ENCODE data around the gene TSPAN15.

TSPAN15 gene

DNA sequence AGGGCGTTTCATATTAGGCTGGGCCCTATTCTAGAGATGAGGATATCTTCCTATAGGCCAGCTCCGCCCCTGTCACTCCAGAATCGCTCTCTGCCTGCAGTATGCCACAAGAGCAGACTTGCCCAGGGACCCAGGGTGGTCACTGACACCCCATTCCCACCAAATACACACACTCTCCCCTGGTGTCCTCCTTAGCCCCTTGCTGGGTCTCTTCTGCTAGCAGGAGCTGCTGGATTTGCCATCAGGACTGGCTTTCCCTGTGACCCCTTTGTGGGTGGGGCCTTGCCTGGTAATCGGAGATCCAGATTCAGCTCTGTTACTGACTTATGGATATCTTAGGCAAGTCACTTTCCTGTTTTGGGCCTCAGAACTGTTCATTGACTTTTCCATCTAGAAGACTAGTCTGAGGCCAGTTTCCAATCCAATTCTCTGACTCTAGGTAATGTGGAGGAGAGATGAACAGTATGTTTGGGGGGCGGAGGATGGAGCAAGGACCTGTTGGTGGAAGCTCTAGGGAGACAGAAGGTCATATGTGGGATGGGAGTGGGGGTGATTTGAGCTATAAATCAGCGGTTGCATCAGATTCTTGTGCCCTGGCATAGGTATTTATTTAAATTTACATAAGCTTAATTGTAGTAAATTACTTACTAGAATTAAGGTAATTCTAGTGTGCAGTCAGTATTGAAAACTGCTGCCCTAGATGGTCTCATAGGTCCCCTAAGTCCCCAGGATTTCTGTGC, 1.6 kb downstream of the TSPAN15 start:
- H3K4me2 ChIP-seq (ENCODE audit: low read length): no peak overlapping the region
- no peaks in the 10 kb centered on the region for H3K36me3 ChIP-seq (ENCODE audit: insufficient read depth, low read length)
- no peak overlapping the region for H3K9ac ChIP-seq (ENCODE audit: low read depth, low read length)
- H3K4me3 ChIP-seq (ENCODE audit: low read length): no peak overlapping the region
- H3K4me1 ChIP-seq (ENCODE audit: control insufficient read depth, insufficient read depth, low read length): peaks cover 23% of the 10 kb centered on the region
- no peaks in the 10 kb centered on the region for H3K9me3 ChIP-seq (replicated peaks; ENCODE audit: low read length)
- H3K27me3 ChIP-seq (ENCODE audit: control insufficient read depth, insufficient read depth, low read length): peaks cover 5% of the 10 kb centered on the region

DNA sequence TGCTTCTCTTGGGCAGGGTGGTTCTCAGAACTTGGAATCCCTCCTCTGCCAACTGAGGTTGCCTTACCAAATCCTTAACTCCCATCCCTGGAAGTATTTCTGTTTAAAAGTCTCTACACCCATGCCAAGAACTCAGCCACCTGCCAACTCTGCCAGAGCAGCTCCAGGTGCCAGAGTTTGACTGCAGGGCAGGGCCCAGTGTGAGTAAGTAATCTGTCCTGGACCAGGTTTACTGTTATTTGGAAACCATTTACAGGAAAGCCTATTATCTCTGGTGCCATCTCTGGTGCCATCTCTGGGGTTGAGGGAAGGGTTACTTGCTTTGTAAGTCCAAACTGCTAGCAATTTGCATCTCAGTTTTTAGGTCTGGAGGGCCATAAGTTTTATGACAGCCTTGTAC, 2.5 kb downstream of the TSPAN15 start:
- no peak overlapping the region for H3K4me3 ChIP-seq (ENCODE audit: low read length)
- H3K27me3 ChIP-seq (ENCODE audit: control insufficient read depth, insufficient read depth, low read length): peaks cover 5% of the 10 kb centered on the region
- peaks cover 30% of the 10 kb centered on the region for H3K4me1 ChIP-seq (ENCODE audit: control insufficient read depth, insufficient read depth, low read length)
- no peaks in the 10 kb centered on the region for H3K9me3 ChIP-seq (replicated peaks; ENCODE audit: low read length)
- H3K4me2 ChIP-seq (ENCODE audit: low read length): no peak overlapping the region
- H3K9ac ChIP-seq (ENCODE audit: low read depth, low read length): no peak overlapping the region
- no peaks in the 10 kb centered on the region for H3K36me3 ChIP-seq (ENCODE audit: insufficient read depth, low read length)

DNA sequence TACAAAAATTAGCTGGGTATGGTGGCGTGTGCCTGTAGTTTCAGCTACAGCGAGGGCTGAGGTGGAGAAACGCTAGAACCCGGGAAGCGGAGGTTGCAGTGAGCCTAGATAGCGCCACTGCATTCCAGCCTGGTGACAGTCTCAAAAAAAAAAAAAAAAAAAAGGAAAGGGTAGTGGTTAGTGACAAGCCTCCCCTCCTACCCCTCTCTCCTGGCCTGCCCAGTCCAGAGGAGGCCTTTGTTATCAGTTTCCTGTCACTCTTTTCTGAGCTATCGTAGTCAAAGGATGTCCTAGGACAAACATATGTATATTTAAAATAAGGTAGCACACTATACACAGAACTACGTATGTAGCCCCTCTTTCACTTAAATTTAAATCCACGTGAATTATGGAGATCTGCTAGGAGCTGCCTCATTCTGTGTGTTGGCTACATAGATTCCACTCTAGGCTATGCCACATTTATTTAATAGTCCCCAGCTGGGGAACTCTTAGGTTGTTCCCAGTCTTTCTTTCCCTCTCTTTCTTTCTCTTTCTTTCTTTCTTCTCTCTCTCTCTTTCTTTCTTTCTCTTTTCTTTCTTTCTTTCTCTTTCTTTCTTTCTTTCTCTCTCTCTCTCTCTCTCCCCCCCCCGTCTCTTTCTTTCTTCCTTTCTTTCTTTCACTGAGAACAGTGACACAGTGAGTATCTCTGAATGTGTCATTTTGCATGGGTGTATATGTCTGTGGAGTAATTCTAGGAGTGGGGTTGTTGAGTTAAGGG, 3.9 kb downstream of the TSPAN15 start:
- peaks cover 5% of the 10 kb centered on the region for H3K27me3 ChIP-seq (ENCODE audit: control insufficient read depth, insufficient read depth, low read length)
- H3K9ac ChIP-seq (ENCODE audit: low read depth, low read length): no peak overlapping the region
- H3K4me2 ChIP-seq (ENCODE audit: low read length): no peak overlapping the region
- H3K9me3 ChIP-seq (replicated peaks; ENCODE audit: low read length): no peaks in the 10 kb centered on the region
- H3K4me3 ChIP-seq (ENCODE audit: low read length): no peak overlapping the region
- no peaks in the 10 kb centered on the region for H3K36me3 ChIP-seq (ENCODE audit: insufficient read depth, low read length)
- peaks cover 21% of the 10 kb centered on the region for H3K4me1 ChIP-seq (ENCODE audit: control insufficient read depth, insufficient read depth, low read length)

DNA sequence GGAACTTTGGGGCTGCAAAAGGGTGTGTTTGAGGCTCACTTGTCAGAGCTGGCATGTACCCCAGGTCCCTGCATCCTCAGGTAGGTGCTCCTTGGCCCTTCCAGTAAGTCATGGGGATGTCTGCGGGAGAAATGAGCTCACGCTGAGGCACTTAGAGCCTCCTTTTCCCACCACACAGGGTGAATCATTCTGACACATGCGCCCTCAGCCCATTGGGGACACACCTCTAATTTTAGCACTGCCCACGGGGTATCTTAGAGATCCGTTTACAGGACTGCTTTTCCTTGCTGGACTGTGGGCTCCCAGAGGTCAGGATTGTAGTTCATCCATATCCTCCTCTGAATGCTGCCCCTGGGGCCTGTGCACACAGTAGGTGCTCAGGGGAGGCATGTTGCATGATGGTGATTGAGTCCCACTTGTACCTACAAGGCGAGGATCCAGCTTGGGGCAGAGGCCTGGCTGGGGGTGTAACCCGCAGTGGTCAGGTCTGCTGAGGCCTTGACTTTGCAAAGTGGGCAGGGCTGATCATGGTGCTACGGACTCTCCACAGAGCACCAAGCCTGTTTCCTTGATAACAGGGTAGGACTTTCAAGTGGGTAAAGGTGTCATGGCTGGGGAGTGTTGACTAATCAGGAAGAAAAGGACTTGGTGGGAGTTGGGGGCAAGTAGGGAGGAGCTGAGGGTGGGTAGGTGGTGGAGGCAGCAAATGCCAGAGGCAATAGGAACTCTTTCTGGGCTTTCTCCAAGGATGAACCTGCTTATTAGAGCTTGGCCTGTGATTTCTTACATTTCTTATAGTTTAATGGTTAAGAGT, 5.8 kb downstream of the TSPAN15 start:
- Histone ChIP-seq H3K4me3 (ENCODE audit: low read length) (no peak overlapping the region), H3K4me1 (ENCODE audit: control insufficient read depth, insufficient read depth, low read length) (peaks cover 16% of the 10 kb centered on the region), H3K9me3 (replicated peaks; ENCODE audit: low read length) (no peaks in the 10 kb centered on the region), H3K9ac (ENCODE audit: low read depth, low read length) (no peak overlapping the region), H3K4me2 (ENCODE audit: low read length) (no peak overlapping the region), H3K36me3 (ENCODE audit: insufficient read depth, low read length) (no peaks in the 10 kb centered on the region), H3K27me3 (ENCODE audit: control insufficient read depth, insufficient read depth, low read length) (no peaks in the 10 kb centered on the region)

DNA sequence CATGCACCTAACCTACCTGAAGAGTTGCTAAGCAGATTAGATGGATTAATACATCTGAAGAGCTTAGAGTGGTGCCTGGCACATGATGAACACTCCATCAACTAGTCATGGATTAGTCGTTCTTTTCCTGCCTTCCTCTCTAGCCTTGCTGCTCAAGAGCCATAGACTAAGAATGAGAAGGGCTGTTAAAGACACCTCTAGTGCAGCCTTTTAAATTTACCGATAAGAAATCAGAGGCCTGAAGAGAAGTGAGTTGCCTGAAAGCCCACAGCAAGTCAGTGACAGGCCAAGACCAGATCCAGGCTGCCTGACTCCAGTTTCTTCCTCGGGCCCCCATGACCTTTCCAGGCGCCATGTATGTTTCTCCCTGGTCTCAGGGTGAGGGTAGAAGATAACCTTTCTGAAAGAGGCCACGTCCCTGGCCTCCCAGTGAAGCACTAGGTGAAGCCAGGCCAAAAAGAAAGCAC, 6.5 kb downstream of the TSPAN15 start:
- Histone ChIP-seq H3K27me3 (ENCODE audit: control insufficient read depth, insufficient read depth, low read length) (no peaks in the 10 kb centered on the region), H3K4me1 (ENCODE audit: control insufficient read depth, insufficient read depth, low read length) (peaks cover 16% of the 10 kb centered on the region), H3K36me3 (ENCODE audit: insufficient read depth, low read length) (no peaks in the 10 kb centered on the region), H3K9ac (ENCODE audit: low read depth, low read length) (no peak overlapping the region), H3K9me3 (replicated peaks; ENCODE audit: low read length) (no peaks in the 10 kb centered on the region), H3K4me3 (ENCODE audit: low read length) (no peak overlapping the region), H3K4me2 (ENCODE audit: low read length) (no peak overlapping the region)

DNA sequence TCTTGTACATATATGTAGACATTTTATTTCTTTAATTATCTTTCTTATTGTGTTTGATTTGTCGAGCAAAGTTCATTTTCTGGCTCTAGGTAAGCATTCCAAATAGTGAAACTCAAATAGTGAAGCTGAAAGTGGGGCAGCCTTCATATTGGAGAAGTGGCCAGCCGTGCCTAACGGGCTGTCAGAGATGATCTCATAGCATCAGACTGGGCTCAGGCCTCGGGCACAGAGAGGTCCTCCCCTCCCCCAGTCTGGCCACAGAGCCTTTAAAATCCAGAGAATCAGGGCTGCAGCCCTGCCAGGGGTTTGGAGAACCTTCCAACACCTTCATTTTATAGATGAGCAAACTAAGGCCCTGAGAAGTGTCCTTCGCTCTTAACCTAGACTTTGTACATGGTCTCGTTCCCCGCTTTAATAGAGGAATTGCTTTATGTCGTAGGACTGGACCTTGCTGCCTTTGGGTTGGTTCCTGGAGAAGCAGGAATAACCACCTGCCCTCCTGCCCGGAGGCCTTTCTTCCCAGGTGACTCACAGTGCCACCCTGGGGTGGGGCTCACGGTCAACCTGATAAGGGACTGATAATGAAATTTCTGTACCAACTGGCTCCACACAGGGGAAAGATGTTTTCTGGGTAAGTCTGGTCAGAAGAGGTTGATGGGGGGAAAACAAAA, 7.3 kb downstream of the TSPAN15 start:
- H3K9ac ChIP-seq (ENCODE audit: low read depth, low read length): no peak overlapping the region
- no peak overlapping the region for H3K4me2 ChIP-seq (ENCODE audit: low read length)
- peaks cover 16% of the 10 kb centered on the region for H3K4me1 ChIP-seq (ENCODE audit: control insufficient read depth, insufficient read depth, low read length)

DNA sequence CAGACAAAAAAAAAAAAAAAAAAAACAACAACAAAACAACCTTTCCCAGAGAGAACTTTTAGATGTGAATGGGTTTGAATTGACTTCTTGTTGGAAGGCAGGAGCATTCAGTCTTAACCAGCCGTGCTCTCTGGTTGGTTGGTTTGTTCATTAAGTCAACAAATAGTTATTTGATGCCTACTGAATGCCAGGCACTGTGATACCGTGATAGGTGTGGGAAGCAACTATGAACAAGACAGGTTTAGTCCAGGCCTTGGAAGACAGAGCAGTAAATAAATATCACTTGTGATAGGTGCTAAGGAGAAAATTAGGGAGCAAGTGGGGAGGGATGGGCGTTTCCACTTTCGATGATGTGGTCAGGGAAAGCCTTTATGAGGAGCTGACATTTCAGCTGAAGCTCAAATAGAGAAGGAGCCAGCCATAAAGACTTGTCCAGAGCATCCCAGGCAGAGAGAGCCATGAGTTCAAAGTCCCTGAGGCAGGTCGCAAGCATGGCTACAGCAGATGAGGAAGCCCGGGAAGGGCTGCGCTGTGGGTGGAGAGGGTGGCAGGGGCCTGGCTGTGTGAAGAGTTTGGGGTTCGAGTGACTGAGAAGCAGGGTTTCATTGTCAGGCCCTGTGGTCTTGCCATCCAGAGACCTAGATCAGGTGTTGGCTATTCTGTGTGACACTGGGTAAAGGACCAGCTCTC, 8.0 kb downstream of the TSPAN15 start:
- Histone ChIP-seq H3K27me3 (ENCODE audit: control insufficient read depth, insufficient read depth, low read length) (no peaks in the 10 kb centered on the region), H3K4me2 (ENCODE audit: low read length) (no peak overlapping the region), H3K9me3 (replicated peaks; ENCODE audit: low read length) (no peaks in the 10 kb centered on the region)

More for the DNA sequence above, 7.3 kb downstream of the TSPAN15 start:
- Histone ChIP-seq H3K27me3 (ENCODE audit: control insufficient read depth, insufficient read depth, low read length) (no peaks in the 10 kb centered on the region), H3K9me3 (replicated peaks; ENCODE audit: low read length) (no peaks in the 10 kb centered on the region), H3K36me3 (ENCODE audit: insufficient read depth, low read length) (no peaks in the 10 kb centered on the region), H3K4me3 (ENCODE audit: low read length) (no peak overlapping the region)

DNA sequence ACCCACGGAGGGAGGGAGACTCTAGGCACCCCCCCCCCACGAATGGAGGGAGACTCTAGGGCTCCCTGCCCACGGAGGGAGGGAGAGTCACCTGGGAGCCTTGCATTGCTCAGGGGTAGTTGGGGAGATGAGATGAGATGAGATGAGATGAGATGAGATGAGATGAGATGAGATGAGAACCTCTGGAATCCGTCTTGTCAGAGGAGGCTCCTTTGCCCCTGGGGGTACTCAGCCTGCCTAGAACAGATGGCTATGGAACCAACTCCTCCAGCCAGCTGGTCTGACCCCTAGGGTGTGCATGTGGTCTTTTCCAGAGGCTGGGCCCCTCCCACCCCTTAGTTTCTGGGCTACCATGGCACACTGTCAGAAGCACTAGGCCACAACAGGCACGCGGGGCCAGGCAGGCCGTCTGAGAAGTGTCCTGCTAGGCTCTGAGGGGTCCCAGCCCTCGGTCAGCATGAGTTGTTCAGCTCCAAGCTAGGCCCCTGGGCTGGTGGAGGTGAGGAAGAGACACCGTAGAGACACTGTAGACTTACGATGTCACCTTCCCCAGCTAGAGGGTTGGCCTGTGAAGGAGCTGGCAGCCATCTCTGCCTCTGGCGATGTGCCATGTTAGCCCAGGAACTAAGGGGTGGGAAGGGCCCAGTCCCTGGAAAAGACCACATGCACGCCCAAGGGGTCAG, 8.8 kb downstream of the TSPAN15 start:
- Histone ChIP-seq H3K4me1 (ENCODE audit: control insufficient read depth, insufficient read depth, low read length) (peaks cover 24% of the 10 kb centered on the region), H3K27me3 (ENCODE audit: control insufficient read depth, insufficient read depth, low read length) (no peaks in the 10 kb centered on the region), H3K9ac (ENCODE audit: low read depth, low read length) (no peak overlapping the region), H3K9me3 (replicated peaks; ENCODE audit: low read length) (no peaks in the 10 kb centered on the region), H3K4me3 (ENCODE audit: low read length) (no peak overlapping the region), H3K4me2 (ENCODE audit: low read length) (no peak overlapping the region), H3K36me3 (ENCODE audit: insufficient read depth, low read length) (no peaks in the 10 kb centered on the region)

More for the DNA sequence above, 8.0 kb downstream of the TSPAN15 start:
- H3K36me3 ChIP-seq (ENCODE audit: insufficient read depth, low read length): no peaks in the 10 kb centered on the region
- H3K4me3 ChIP-seq (ENCODE audit: low read length): no peak overlapping the region
- H3K4me1 ChIP-seq (ENCODE audit: control insufficient read depth, insufficient read depth, low read length): peaks cover 16% of the 10 kb centered on the region
- no peak overlapping the region for H3K9ac ChIP-seq (ENCODE audit: low read depth, low read length)

DNA sequence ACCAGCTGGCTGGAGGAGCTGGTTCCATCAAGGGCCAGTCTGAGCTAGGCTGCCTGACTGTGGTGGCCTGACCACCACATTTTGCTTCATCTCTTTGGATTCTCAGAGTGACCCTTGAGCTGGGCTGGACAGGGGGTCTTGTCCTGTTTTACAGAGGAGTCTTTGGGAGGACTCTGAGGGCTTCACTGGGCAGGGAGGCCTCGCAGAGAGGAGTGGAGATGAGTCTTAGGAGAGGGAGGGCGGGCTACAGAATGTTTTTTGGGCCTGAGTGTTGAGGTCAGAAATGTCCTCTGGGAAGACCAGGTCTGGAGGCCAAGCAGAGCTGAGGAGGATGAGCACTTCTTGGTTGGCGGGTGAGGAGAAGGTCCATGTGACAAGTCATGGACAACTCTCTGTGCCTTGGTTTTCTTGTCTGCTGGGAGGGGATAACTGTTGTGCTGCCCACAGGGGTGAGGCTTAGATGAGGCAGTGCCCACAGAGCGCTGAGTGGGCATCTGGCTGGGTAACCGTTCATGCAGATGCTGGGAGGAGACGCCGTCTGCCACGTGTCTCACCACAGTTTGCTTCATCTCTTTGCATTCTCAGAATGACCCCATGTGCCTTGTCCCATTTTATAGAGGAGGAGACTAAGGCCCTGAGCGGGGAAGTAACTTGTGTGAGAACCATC, 9.4 kb downstream of the TSPAN15 start:
- no peak overlapping the region for H3K9ac ChIP-seq (ENCODE audit: low read depth, low read length)
- no peak overlapping the region for H3K4me2 ChIP-seq (ENCODE audit: low read length)
- no peaks in the 10 kb centered on the region for H3K27me3 ChIP-seq (ENCODE audit: control insufficient read depth, insufficient read depth, low read length)
- no peaks in the 10 kb centered on the region for H3K9me3 ChIP-seq (replicated peaks; ENCODE audit: low read length)
- H3K36me3 ChIP-seq (ENCODE audit: insufficient read depth, low read length): no peaks in the 10 kb centered on the region
- H3K4me1 ChIP-seq (ENCODE audit: control insufficient read depth, insufficient read depth, low read length): peaks cover 31% of the 10 kb centered on the region
- H3K4me3 ChIP-seq (ENCODE audit: low read length): no peak overlapping the region
